Neural crest cell (in vitro differentiated cells): ENCODE measurements around the gene ARHGAP45. TPM values are rescaled to one million over a fixed set of nuclear protein-coding genes. Genes with fewer than 3 reads are reported as not detected.
"Not testable (repeated sequence)": the region's sequence is repeated elsewhere in the genome, so short reads cannot be mapped to it uniquely, and the experiment has no call there.

Experiments
- DNase-seq: peaks from one replicate; pipeline ENCODE4 v3.0.0; 2021; ENCODE audit warnings: low read depth, mixed read lengths, low spot score
- H3K27ac Mint-ChIP-seq: one replicate; pipeline ENCODE4 v1.8.0; 2021; ENCODE audit warnings: mild to moderate bottlenecking, mixed read lengths; ENCODE audit not compliant: unreplicated experiment
- H3K27me3 Mint-ChIP-seq: 2 replicates; pipeline ENCODE4 v1.8.0; 2021; ENCODE audit warnings: low read depth, mild to moderate bottlenecking, mixed read lengths
- H3K36me3 Mint-ChIP-seq: 2 replicates; pipeline ENCODE4 v1.8.0; 2021; ENCODE audit warnings: low read depth, mild to moderate bottlenecking, mixed read lengths
- H3K4me1 Mint-ChIP-seq: 2 replicates; pipeline ENCODE4 v1.8.0; 2021; ENCODE audit warnings: mixed read lengths
- H3K4me3 Mint-ChIP-seq: one replicate; pipeline ENCODE4 v1.8.0; 2021; ENCODE audit warnings: mild to moderate bottlenecking, mixed read lengths
- H3K9me3 Mint-ChIP-seq: 2 replicates; pipeline ENCODE4 v1.8.0; 2021; ENCODE audit warnings: mixed read lengths
- total RNA-seq: library from RNA; stranded (reverse); gene quantifications from 2 replicates; pipeline ENCODE4 v1.2.1, GENCODE V29; 2021
- TF ChIP-seq, protein P1 (sequence below): fragments of 200-600 bp; sonication (generic); conservative IDR thresholded peaks from 2 replicates; pipeline ENCODE4 v1.5.0; 2021; ENCODE audit warnings: antibody characterized with exemption, mild to moderate bottlenecking

The ARHGAP45 gene
- total RNA-seq, 1 donor from 2014 or later = 1.6 TPM

DNA sequence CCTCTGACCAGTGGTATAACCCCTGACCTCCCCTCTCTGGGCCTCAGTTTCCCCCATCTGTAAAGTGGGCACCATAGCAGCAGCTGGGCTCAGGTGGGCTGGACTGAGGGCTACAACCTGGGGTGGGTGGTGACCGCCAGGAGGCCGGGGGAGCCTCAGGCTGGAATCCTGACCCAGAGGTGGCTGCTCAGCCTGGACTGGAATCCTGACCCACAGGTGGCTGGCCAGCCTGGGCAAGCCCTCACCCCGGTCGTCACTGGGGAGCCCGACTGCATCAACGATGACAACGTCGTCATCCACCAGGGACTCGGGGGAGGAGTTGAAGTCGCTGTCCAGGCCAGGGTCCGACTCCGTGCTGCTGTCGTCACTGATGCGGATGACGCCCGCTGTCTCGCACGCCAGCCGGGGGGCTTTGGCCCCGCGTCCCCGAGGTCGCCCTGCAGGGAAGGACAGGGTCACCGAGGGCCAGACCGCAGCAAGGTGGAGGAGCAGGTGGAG lies 47.1 kb downstream of the ARHGAP45 start:
- Mint-ChIP-seq H3K9me3 (no peaks in the 10 kb centered on the region), H3K27me3 (no peaks in the 10 kb centered on the region), H3K36me3 (no peaks in the 10 kb centered on the region), H3K27ac (no peak overlapping the region), H3K4me3 (no peak overlapping the region), H3K4me1 (no peaks in the 10 kb centered on the region)
- TF ChIP-seq, protein P1, sequence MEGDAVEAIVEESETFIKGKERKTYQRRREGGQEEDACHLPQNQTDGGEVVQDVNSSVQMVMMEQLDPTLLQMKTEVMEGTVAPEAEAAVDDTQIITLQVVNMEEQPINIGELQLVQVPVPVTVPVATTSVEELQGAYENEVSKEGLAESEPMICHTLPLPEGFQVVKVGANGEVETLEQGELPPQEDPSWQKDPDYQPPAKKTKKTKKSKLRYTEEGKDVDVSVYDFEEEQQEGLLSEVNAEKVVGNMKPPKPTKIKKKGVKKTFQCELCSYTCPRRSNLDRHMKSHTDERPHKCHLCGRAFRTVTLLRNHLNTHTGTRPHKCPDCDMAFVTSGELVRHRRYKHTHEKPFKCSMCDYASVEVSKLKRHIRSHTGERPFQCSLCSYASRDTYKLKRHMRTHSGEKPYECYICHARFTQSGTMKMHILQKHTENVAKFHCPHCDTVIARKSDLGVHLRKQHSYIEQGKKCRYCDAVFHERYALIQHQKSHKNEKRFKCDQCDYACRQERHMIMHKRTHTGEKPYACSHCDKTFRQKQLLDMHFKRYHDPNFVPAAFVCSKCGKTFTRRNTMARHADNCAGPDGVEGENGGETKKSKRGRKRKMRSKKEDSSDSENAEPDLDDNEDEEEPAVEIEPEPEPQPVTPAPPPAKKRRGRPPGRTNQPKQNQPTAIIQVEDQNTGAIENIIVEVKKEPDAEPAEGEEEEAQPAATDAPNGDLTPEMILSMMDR = no peak
- no peak for DNase-seq

DNA sequence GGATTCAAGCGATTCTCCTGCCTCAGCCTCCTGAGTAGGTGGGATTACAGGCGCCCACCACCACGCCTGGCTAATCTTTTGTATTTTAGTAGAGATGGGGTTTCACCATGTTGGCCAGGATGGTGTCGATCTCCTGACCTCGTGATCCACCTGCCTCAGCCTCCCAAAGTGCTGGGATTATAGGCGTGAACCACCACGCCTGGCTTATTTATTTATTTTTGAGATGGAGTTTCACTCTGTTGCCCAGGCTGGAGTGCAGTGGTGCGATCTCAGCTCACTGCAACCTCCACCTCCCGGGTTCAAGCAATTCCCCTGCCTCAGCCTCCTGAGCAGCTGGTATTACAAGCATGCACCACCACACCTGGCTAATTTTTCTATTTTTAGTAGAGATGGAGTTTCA lies 47.8 kb downstream of the ARHGAP45 start:
- H3K4me1 Mint-ChIP-seq, H3K27me3 Mint-ChIP-seq, H3K36me3 Mint-ChIP-seq, H3K27ac Mint-ChIP-seq, H3K4me3 Mint-ChIP-seq, H3K9me3 Mint-ChIP-seq, DNase-seq: not testable (repeated sequence)

DNA sequence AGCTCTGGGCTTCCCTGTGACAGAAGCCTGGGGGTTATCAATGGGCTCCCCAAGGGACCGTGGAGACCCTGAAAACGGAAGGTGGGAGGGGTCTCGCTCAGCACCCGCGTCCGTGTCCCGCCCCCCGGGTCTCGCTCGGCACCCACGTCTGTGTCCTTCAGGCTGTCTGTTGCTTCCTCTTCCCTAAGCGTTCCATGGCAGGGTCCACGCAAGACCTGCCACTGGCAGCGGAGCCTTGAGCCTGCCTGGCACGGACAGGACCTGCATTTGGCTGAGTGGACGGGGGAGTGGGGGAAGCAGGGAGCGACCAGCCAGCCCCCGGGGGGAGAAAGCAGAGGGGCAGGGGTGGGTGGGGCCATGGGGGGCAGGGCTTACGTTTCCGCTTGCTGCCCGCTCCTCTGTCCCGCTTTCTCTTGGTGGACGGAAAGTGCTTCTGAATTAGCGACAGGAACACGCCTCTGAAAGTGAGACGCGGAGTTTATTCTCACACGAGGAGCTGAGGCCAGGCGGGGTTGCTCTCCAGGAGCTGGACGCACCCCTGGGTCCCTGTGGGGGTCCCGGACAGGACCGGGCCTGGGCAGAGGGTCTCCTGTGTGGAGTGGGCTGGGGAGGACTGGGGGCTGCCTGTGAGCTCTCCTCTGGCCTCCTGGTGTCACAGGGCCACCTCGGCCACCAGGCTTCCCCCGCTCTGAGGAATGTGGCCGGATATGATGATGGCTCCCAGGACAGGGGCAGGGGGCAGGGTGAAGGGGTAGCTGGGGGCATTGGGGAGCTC lies 48.9 kb downstream of the ARHGAP45 start:
- no peaks in the 10 kb centered on the region for H3K27me3 Mint-ChIP-seq
- H3K4me1 Mint-ChIP-seq = no peaks in the 10 kb centered on the region
- no peak overlapping the region for H3K27ac Mint-ChIP-seq
- DNase-seq = no peak
- TF ChIP-seq, protein P1 = no peak
- no peaks in the 10 kb centered on the region for H3K36me3 Mint-ChIP-seq
- H3K9me3 Mint-ChIP-seq = no peaks in the 10 kb centered on the region
- H3K4me3 Mint-ChIP-seq = no peak overlapping the region

DNA sequence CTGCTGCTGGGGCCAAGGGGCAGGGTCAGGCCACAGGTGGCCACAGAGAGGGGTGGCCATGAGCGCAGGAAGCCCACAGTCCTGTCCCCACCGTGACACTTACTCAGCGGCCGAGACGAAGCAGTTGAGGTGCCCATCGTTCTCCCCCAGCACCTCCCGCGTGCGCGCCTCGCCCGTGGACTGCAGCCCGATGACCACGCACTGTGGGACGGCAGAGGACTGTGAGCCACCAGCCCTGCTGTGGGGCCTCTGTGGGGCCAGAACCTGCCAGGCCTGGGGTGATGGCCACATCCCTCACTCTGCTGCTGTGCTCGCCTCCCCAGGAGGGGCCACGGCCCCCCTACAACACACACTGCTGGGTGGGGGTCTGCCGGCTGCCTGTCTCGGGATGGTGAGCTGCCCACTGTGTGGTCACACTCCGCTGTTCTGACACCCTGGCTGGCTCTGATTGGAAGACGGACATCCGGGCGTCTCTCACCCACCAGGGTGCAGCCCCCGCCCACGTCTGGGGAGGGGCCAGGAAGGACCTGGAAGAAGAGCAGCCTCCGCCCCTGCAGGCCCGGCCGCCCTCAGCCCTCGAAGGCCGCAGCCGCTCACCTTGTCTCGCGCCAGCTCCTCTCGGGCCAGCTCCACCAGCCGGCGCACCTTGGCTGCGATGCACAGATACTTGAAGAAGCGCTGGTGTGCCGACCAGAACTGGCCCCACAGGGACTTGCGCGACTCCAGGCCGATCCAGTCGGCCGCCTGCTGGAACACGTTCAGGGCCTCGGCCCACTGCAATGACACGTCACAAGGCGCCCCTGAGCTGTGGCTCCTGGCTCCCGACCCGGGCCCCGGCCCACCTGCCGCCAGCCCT lies 50.0 kb downstream of the ARHGAP45 start:
- no peak overlapping the region for H3K4me3 Mint-ChIP-seq
- no peak for DNase-seq
- no peaks in the 10 kb centered on the region for H3K9me3 Mint-ChIP-seq
- H3K27ac Mint-ChIP-seq = no peak overlapping the region
- peaks cover 4% of the 10 kb centered on the region for H3K36me3 Mint-ChIP-seq
- TF ChIP-seq, protein P1 = no peak
- no peaks in the 10 kb centered on the region for H3K4me1 Mint-ChIP-seq
- H3K27me3 Mint-ChIP-seq = no peaks in the 10 kb centered on the region

DNA sequence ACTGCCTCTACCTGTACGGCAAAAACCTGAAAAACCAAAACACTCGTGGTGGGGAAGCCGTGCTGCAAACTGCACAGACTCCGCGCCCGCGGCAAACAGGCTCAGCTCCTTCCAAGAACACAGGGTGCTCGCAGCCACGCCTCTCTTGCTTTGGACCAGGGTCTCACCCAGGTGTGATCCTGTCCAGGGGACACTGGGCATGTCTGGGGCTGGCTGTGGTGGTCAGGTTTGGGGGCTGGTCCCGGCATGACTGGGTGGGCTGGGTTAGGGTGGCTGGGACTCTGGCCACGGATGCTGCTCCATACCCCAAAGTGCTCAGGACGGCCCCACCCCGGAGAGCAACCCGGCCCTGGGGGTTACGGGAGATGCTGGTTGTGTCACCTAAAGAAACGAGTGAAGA lies 50.7 kb downstream of the ARHGAP45 start:
- H3K36me3 Mint-ChIP-seq = peaks cover 4% of the 10 kb centered on the region
- DNase-seq = no peak
- H3K9me3 Mint-ChIP-seq = no peaks in the 10 kb centered on the region
- H3K4me1 Mint-ChIP-seq = no peaks in the 10 kb centered on the region
- TF ChIP-seq, protein P1 = no peak
- H3K27me3 Mint-ChIP-seq = no peaks in the 10 kb centered on the region
- no peak overlapping the region for H3K4me3 Mint-ChIP-seq
- H3K27ac Mint-ChIP-seq = no peak overlapping the region

DNA sequence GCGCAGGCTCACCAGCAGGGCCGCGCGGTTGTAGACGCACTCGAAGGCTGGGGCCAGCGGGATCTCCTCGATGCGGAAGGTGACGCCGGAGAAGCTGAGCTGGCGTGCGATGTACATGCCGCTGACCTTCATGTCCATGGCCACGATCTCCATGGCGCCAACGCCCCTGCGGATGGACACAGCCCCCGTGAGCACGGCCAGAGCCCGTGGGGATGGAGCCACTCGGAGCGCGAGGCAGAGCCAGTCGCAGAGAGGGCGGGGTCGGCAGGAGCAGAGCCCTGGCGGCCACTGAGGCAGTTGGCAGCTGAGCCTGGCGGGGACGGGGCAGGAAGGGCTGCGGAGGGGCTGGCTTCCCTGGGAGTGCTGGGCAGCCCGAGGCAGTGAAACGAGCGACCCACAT lies 52.0 kb downstream of the ARHGAP45 start:
- no peaks in the 10 kb centered on the region for H3K27me3 Mint-ChIP-seq
- H3K36me3 Mint-ChIP-seq = peaks cover 6% of the 10 kb centered on the region
- DNase-seq = no peak
- TF ChIP-seq, protein P1 = no peak
- no peak overlapping the region for H3K27ac Mint-ChIP-seq
- no peak overlapping the region for H3K4me3 Mint-ChIP-seq
- no peaks in the 10 kb centered on the region for H3K9me3 Mint-ChIP-seq
- no peaks in the 10 kb centered on the region for H3K4me1 Mint-ChIP-seq
